ENCODE results near the gene AGAP1.

AGAP1 gene

GRCh38 chr2:235811446-235812184, 317.8 kb downstream of the AGAP1 start:
- no peak for DNase-seq (ENCODE audit: low spot score)

GRCh38 chr2:235812185-235812665, 318.4 kb downstream of the AGAP1 start:
- no peak for DNase-seq (ENCODE audit: low spot score)

DNA sequence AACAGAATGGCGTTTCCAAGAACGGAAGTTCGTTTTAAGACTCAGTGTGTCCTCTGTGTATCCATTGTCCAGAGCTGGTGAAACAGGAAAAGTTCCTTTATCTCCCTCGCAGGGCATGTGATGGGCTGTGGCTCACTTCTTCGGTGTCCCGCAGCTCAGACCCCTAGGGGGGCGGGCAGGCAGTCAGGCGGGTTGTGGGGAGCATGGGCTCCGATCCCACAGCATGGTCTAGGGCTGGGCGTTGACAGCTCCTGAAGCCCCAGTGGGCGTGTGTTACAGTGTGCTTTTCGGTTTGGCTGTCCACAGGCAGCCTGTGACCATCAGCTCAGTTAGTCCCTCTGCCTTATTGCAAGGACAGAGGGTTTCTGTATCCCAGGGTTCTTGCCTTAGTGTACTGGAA, 319.6 kb downstream of the AGAP1 start:
- no peak for DNase-seq (ENCODE audit: low spot score)

DNA sequence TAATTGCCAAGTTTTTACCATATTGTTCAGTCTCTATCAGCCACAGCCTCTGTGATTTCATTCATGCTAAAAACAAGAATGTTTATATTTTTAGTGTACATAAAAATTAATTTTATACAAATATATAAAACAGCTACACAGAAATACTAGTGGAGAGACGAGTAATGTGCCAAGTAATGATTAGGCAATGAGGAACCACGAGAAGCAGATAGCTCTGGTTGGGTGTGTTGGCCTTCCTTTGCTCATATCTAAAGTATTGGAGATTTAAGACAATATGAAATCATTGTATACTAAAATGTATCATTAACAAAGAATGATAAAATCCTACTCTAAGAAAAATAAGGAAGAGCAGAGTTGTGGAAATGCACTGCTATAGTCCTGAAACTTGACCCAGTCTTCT, 326.7 kb downstream of the AGAP1 start:
- no peak for DNase-seq (ENCODE audit: low spot score)

DNA sequence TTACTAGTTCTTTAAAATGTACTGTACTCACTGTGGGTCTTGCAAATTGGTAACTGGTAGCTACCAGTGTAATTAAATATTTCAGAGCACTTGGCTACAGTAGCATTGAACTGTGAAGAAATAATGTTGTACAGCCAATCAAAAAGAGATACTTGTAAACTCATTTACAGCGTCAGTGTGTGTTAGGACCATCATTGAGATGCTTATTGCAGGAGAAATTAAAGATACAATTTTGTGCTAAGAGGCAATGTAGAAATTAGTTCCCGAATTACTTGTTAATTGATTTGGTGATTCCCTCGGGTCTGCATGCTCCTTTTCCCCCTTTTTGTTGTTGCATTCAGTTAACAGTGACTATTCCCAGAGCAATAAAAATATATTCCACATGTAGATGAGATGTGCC, 330.5 kb downstream of the AGAP1 start:
- DNase-seq (ENCODE audit: low spot score) = no peak

DNA sequence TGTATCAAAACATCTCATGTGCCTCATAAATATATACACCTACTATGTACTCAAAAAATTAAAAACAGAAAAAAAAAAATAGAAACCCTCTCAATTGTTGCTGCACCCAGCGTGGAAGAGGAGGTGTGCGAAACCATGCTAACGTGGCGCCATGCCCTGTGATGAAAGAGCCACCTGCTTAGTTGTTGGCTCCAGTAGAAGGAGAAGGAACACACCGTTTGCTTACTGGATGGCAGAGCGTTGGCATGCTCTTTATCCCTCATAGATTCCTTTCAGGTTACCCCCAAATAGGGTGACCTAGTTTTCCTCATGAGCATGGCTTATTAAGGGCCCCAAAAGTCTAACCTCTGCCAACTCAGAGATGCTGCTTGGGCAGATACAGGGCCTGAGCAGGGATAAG, 332.1 kb downstream of the AGAP1 start:
- no peak for DNase-seq (ENCODE audit: low spot score)

- no peak for DNase-seq (ENCODE audit: low spot score)
These were observed 333.0 kb downstream of the AGAP1 start for GRCh38 chr2:235826826-235827225.

- DNase-seq (ENCODE audit: low spot score) = no peak
These were observed 333.7 kb downstream of the AGAP1 start for GRCh38 chr2:235827585-235827992.

GRCh38 chr2:235829726-235830125, 335.9 kb downstream of the AGAP1 start:
- no peak for DNase-seq (ENCODE audit: low spot score)

DNA sequence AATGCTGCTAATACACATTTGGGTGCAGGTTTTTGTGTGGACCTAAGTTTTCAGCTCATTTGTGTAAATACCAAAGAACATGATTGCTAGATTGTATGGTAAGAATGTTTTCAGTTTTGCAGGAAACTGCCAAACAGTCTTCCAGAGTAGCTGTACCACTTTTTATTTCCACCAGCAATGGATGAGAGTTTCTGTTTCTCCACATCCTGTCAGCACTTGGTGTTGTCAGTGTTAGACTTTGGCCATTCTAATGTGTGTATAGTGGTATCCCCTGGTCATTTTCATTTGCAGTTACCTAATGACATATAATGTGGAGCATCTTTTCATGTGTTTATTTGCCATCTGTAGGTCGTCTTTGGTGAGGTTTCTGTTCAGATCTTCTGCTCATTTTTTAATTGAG, 337.9 kb downstream of the AGAP1 start:
- DNase-seq (ENCODE audit: low spot score) = no peak

DNA sequence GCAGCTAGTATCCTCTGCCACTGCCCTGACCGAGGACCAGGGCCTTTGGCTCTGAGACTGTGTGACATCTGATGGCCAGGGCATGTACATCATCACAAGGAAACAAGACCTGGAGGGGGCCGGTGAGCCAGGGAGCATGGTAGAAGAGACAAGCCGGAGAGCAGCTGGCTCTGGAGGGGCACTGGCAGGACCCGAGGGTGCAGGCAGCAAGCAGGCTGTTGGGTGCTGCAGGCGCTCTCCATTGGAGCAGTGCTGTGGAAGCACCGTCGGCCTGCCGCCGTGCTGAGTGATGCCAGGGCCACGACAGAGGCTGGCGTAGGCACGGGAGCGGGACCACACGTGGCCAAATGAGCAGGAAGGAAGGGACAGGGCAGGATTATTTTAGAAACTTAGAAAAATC, 339.1 kb downstream of the AGAP1 start:
- no peak for DNase-seq (ENCODE audit: low spot score)

- no peak for DNase-seq (ENCODE audit: low spot score)
These were observed 340.3 kb downstream of the AGAP1 start for GRCh38 chr2:235833971-235834620.

DNA sequence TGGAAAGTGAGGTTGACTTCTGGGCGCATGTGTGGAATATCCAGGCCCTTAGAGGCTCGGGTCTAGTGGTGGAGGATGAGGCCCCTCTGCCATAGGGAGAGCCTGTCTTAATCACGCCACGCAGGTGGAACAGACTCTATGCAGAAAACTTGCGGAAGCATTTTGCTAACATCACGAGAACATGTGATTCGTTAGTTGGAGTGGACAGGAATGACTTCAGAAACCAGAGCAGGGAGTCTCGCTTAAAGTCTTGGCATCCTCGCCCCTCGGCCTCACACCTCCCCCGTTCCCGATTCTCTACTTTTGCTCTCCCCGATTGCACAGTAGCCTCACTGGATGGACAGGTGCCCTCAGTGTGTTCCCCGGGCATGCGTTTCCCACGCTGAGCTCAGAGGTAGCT, 340.9 kb downstream of the AGAP1 start:
- DNase-seq (ENCODE audit: low spot score) = no peak

DNA sequence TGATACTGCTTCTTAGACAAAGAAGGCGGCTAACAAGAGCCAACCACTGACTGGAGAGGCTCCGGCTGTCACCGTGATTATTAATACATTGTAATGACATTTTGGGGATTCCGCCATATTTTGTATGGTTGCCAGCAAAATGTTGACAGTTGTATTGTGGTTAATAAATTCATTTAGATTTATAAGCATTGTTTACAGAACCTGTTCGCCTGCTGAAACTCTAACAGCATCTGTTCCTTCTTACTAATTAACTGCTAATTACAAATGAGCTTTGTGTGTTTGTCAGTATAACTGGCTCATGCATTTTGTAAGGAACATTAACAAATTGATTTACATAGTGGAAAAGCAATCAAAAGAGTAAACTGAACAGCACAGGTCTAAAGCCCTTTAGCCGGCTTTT, 342.0 kb downstream of the AGAP1 start:
- DNase-seq (ENCODE audit: low spot score) = no peak

DNA sequence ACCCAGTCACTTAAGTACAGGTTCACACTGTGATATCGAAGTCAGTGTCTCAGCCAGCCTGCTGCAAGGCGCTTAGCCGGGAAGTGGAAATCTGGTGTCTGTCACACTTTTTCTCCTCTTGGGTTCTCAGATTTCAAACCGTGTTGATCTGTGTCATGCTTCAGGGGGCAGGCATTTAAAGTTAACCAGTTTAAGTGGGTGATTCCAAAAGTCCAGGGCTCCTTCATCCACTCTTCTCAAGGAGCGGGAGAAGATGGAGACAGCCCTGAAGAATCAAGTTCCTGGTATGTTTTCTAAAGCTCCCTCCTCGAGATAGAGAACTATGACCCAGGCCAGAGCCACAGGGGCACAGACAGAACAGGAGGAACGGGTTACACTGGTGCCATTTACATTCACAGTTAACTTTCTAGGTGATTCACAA, 342.7 kb downstream of the AGAP1 start:
- DNase-seq (ENCODE audit: low spot score) = no peak

DNA sequence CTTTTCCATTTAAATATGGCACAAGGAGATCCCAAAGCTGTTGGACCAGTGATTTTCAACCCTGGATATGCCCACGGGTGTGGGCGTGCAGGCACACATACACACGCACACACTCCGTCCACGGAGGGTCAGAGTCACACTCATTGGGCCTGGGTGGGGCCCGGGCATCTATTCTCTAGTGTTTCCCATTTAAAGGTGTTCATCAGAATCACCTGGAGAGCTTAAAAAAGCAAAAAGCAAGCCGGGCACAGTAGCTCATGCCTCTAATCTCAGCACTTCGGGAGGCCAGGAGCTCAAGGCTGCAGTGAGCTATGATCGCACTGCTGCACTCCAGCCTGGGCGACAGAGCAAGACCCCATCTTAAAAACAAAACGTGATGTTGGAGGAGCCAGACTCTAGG, 345.4 kb downstream of the AGAP1 start:
- DNase-seq (ENCODE audit: low spot score) = no peak

DNA sequence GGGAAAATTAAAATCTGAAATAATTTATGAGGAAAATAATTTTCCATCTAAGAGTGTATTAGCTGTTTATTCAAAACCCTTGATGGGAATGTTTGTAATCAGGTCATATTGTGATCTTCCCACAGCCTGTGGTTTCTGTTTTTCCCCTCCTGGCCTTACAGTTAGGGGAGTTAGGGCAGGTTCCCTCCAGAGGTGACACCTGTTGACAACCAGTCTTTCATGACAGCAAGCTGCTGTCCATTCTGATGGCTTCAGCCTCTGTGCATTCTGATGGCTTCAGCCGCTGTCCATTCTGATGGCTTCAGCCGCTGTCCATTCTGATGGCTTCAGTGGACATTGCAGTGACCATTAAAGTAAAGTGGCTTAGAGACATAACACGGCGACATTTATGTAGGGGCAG, 346.1 kb downstream of the AGAP1 start:
- no peak for DNase-seq (ENCODE audit: low spot score)

DNA sequence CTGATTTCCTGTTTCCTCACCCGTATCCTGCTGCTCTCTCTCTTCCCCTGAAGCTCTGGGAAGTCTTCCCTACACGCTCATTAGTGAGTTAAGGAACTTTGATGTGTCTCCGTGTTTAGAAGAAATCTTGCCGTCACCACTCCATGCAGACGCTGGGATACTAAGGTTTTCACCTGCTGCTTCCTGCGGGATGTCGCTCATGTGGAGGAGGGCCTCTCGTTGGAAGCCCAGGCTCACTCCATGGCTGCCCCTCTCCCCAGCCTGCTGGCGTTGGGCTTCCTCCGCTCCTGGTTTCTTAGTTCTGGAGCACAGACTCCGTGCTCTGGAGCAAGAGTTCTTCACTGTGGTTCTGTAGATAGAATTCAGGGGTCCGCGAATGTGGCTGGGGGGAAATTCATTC, 348.0 kb downstream of the AGAP1 start:
- no peak for DNase-seq (ENCODE audit: low spot score)

DNA sequence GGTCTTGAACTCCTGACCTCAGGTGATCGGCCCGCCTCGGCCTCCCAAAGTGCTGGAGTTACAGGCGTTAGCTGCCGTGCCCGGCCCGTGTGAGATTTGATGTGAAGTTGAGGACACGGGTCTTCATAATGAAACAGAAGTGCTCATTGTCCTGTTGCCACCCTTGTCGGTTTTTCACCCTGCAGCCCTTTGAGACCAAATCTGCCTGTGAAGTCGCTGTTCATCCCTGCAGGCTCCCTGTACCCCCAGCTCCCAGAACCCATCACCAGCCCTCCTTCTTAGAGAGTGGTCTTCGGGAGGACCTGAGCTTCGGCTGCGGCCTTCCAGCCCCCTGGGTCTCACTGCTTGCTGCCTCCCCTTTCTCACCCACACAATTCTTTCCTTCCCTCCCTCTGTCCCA, 349.1 kb downstream of the AGAP1 start:
- DNase-seq (ENCODE audit: low spot score) = no peak

GRCh38 chr2:235843591-235844395, 349.9 kb downstream of the AGAP1 start:
- DNase-seq (ENCODE audit: low spot score) = no peak

DNA sequence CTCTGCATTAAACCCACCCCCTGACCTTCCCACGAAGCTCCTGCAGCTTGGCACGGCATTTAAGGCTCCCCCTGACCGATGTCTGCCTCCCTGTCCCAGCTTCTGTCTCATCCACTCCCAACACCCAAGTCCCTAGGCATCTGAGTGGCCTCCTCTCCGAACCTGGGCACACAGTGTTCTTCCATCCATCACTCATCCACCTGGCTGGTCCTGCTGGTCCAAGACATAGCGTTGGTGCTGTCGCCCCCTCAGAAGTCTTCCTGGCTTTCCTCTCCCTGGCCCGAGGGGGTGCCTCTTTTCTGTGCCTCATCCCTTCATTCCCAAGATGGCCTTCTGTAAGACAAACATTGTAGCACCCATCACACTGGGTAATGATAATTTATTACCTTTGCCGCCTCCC, 350.7 kb downstream of the AGAP1 start:
- no peak for DNase-seq (ENCODE audit: low spot score)

- DNase-seq (ENCODE audit: low spot score) = no peak
These were observed 351.4 kb downstream of the AGAP1 start for GRCh38 chr2:235845245-235845644.

DNA sequence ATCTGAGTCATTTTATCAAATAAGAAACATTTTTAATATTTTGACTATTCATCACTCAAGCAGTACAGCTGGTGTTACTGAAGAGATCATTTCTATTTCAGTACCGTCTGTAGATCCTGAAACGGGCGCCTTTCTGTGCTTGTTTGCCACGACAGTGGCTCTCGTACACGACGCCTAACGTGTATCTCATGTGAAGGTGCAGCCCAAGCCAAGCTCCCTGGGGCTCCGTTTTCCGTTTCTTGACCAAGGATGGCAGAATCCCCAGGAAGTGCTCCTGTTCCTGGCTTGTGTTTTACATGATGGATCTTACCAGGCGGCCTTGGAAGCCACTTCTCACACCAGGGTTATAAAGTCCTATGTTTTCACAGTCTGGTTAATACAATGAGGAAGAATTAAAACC, 353.7 kb downstream of the AGAP1 start:
- DNase-seq (ENCODE audit: low spot score) = no peak
